ENCODE results near the gene CCDC157.

CCDC157 gene

GRCh38 chr22:30423959-30424533, 67.2 kb downstream of the CCDC157 start:
- in situ Hi-C loops (cut with MboI; ENCODE audit: low sequenced_read_pairs, unreplicated experiment): no loop called here
- TF ChIP-seq CTCF (IDR thresholded peaks at IDR 0.05; ENCODE audit: borderline replicate concordance, control extremely low read depth, extremely low read depth, insufficient read depth, missing control alignments): no peak
- DNase-seq (ENCODE audit: low spot score): peak; percentile 98

GRCh38 chr22:30424534-30425326, 67.9 kb downstream of the CCDC157 start:
- TF ChIP-seq CTCF (IDR thresholded peaks at IDR 0.05; ENCODE audit: borderline replicate concordance, control extremely low read depth, extremely low read depth, insufficient read depth, missing control alignments): no peak
- no peak for DNase-seq (ENCODE audit: low spot score)
- in situ Hi-C loops (cut with MboI; ENCODE audit: low sequenced_read_pairs, unreplicated experiment): no loop called here

GRCh38 chr22:30425327-30425615, 68.5 kb downstream of the CCDC157 start:
- no peak for DNase-seq (ENCODE audit: low spot score)
- no peak for TF ChIP-seq CTCF (IDR thresholded peaks at IDR 0.05; ENCODE audit: borderline replicate concordance, control extremely low read depth, extremely low read depth, insufficient read depth, missing control alignments)
- in situ Hi-C loops (cut with MboI; ENCODE audit: low sequenced_read_pairs, unreplicated experiment): no loop called here

- TF ChIP-seq CTCF (IDR thresholded peaks at IDR 0.05; ENCODE audit: borderline replicate concordance, control extremely low read depth, extremely low read depth, insufficient read depth, missing control alignments): no peak
- DNase-seq (ENCODE audit: low spot score): peak; percentile 72
- in situ Hi-C loops (cut with MboI; ENCODE audit: low sequenced_read_pairs, unreplicated experiment): no loop called here
Observed at GRCh38 chr22:30425616-30426387, 69.0 kb downstream of the CCDC157 start, which contains the start of gene MTFP1. MTFP1 (plus strand) TSS chr22:30425768; CDS start chr22:30425880, 112 bp downstream.

Data from GM13976 (cell line).